ENCODE measurements around the gene SNRNP200.

DNA sequence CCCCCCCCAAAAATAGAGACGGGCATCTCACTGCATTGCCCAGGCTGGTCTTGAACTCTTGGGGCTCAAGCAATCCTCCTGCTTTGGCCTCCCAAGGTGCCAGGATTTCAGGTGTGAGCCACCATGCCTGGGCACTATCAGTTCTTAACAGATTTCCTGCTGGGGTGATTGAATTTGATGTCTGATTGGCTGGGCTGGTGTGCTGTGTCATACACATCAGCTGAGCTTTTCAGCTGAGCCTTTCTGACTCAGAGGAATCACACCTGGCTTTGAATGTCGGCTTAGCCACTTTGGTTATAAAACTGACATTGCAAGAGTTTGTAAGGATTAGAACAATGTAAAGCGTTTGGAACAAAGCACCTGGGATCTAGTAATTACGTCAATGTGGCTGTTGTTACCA lies 49.1 kb upstream of the SNRNP200 start:
- TF ChIP-seq, protein P1, sequence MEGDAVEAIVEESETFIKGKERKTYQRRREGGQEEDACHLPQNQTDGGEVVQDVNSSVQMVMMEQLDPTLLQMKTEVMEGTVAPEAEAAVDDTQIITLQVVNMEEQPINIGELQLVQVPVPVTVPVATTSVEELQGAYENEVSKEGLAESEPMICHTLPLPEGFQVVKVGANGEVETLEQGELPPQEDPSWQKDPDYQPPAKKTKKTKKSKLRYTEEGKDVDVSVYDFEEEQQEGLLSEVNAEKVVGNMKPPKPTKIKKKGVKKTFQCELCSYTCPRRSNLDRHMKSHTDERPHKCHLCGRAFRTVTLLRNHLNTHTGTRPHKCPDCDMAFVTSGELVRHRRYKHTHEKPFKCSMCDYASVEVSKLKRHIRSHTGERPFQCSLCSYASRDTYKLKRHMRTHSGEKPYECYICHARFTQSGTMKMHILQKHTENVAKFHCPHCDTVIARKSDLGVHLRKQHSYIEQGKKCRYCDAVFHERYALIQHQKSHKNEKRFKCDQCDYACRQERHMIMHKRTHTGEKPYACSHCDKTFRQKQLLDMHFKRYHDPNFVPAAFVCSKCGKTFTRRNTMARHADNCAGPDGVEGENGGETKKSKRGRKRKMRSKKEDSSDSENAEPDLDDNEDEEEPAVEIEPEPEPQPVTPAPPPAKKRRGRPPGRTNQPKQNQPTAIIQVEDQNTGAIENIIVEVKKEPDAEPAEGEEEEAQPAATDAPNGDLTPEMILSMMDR (IDR thresholded peaks at IDR 0.05): no peak
- no peak for TF ChIP-seq POLR2A (IDR thresholded peaks at IDR 0.05)
